ENCODE data around the gene MSH5. TPM values are rescaled to one million over a fixed set of nuclear protein-coding genes. Genes with fewer than 3 reads are reported as not detected.

MSH5 gene
- total RNA-seq, 2 donors from 2014 or later = 5.7 to 10.5 TPM

- Histone ChIP-seq H3K9me3 (no peaks in the 10 kb centered on the region), H3K27me3 (replicated peaks; ENCODE audit: insufficient read depth) (no peaks in the 10 kb centered on the region), H3K4me3 (no peak overlapping the region), H3K4me1 (ENCODE audit: control insufficient read depth in 1 of 2, low read depth in 2 of 2) (no peaks in the 10 kb centered on the region), H3K27ac (no peak overlapping the region), H3K36me3 (no peaks in the 10 kb centered on the region)
- ATAC-seq (ENCODE audit: insufficient number of reproducible peaks, low FRiP score, low read depth) (no peak), DNase-seq (ENCODE audit: low spot score) (no peak)
- no peak for TF ChIP-seq CTCF (IDR thresholded peaks at IDR 0.05)
Observed at GRCh38 chr6:31720196-31720770, 19.5 kb upstream of the MSH5 start.

GRCh38 chr6:31721351-31722020 lies 18.3 kb upstream of the MSH5 start, which contains the start of gene LY6G6C:
Gene LY6G6C, minus strand, starts transcription at chr6:31721746. Its CDS starts 67 bp downstream, at chr6:31721679.
- no peak within 1 kb of the TSS for H3K27ac ChIP-seq
- H3K4me3 ChIP-seq = no peak within 1 kb of the TSS
- H3K9me3 ChIP-seq = no peaks in the 10 kb centered on the region
- DNase-seq (ENCODE audit: low spot score) (no peak), ATAC-seq (ENCODE audit: insufficient number of reproducible peaks, low FRiP score, low read depth) (no peak)
- peaks cover 10% of the 10 kb centered on the region for H3K36me3 ChIP-seq
- H3K4me1 ChIP-seq (ENCODE audit: control insufficient read depth in 1 of 2, low read depth in 2 of 2) = no peaks in the 10 kb centered on the region
- no peaks in the 10 kb centered on the region for H3K27me3 ChIP-seq (replicated peaks; ENCODE audit: insufficient read depth)
- TF ChIP-seq CTCF (IDR thresholded peaks at IDR 0.05) = no peak

GRCh38 chr6:31722173-31722572 lies 17.6 kb upstream of the MSH5 start:
- no peaks in the 10 kb centered on the region for H3K27me3 ChIP-seq (replicated peaks; ENCODE audit: insufficient read depth)
- H3K9me3 ChIP-seq = no peaks in the 10 kb centered on the region
- no peak overlapping the region for H3K4me3 ChIP-seq
- ATAC-seq (ENCODE audit: insufficient number of reproducible peaks, low FRiP score, low read depth) = no peak
- no peak for DNase-seq (ENCODE audit: low spot score)
- H3K36me3 ChIP-seq = peaks cover 17% of the 10 kb centered on the region
- peaks cover 0 to 3% of the 10 kb centered on the region in 2 donors for H3K4me1 ChIP-seq (ENCODE audit: control insufficient read depth in 1 of 2, low read depth in 2 of 2)
- TF ChIP-seq CTCF (IDR thresholded peaks at IDR 0.05) = no peak
- no peak overlapping the region for H3K27ac ChIP-seq

- Histone ChIP-seq H3K36me3 (peaks cover 26% of the 10 kb centered on the region), H3K4me3 (no peak within 1 kb of the TSS), H3K4me1 (ENCODE audit: control insufficient read depth in 1 of 2, low read depth in 2 of 2) (peaks cover 8 to 15% of the 10 kb centered on the region in 2 donors), H3K27ac (no peak within 1 kb of the TSS), H3K27me3 (replicated peaks; ENCODE audit: insufficient read depth) (no peaks in the 10 kb centered on the region), H3K9me3 (no peaks in the 10 kb centered on the region)
- no peak for TF ChIP-seq CTCF (IDR thresholded peaks at IDR 0.05)
- DNase-seq (ENCODE audit: low spot score) = no peak
- no peak for ATAC-seq (ENCODE audit: insufficient number of reproducible peaks, low FRiP score, low read depth)
Observed at GRCh38 chr6:31723245-31723979, 16.4 kb upstream of the MSH5 start, which contains the start of gene MPIG6B. Gene MPIG6B, plus strand, starts transcription at chr6:31723373. Its CDS starts 11 bp downstream, at chr6:31723384.
